ENCODE measurements around the gene PLA2G2D. TPM values are rescaled to one million over a fixed set of nuclear protein-coding genes. Genes with fewer than 3 reads are reported as not detected.

Gene PLA2G2D
- polyA plus RNA-seq, 3 donors, result 0.08 TPM; not detected in 1

DNA sequence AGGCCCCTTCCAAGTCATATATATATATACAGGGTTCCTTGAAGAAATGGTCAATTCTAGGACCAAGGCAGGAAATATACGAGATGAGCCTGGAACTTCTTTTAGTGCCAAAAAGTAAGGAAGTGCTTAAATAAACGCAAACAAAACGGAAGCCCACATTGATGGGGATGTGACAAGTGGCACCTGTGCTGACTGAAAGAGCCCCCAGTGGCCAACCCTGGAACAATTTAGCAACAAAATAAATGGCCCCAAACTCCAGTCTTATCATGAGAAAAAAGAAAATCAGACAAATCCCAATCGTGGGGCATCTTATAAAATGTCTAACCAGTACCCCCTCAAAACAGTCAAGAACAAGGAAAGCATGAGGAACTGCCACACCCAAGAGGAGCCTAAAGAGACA, 31.7 kb downstream of the PLA2G2D start:
- H3K4me1 Mint-ChIP-seq, result no peaks in the 10 kb centered on the region
- no peak overlapping the region for H2AFZ ChIP-seq (ENCODE audit: insufficient read depth, low read depth, low read length, poor library complexity, severe bottlenecking)
- H3K27ac ChIP-seq (ENCODE audit: low read depth in 1 of 2, low read length in 2 of 2), result no peak overlapping the region
- H3K27ac Mint-ChIP-seq, result no peak overlapping the region
- H3K9ac ChIP-seq (ENCODE audit: insufficient read depth, low read length, poor library complexity, severe bottlenecking), result no peak overlapping the region
- TF ChIP-seq, protein P1, sequence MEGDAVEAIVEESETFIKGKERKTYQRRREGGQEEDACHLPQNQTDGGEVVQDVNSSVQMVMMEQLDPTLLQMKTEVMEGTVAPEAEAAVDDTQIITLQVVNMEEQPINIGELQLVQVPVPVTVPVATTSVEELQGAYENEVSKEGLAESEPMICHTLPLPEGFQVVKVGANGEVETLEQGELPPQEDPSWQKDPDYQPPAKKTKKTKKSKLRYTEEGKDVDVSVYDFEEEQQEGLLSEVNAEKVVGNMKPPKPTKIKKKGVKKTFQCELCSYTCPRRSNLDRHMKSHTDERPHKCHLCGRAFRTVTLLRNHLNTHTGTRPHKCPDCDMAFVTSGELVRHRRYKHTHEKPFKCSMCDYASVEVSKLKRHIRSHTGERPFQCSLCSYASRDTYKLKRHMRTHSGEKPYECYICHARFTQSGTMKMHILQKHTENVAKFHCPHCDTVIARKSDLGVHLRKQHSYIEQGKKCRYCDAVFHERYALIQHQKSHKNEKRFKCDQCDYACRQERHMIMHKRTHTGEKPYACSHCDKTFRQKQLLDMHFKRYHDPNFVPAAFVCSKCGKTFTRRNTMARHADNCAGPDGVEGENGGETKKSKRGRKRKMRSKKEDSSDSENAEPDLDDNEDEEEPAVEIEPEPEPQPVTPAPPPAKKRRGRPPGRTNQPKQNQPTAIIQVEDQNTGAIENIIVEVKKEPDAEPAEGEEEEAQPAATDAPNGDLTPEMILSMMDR (IDR thresholded peaks at IDR 0.05), result no peak
- no peaks in the 10 kb centered on the region for H3K4me1 ChIP-seq (ENCODE audit: control insufficient read depth in 1 of 2, insufficient read depth in 2 of 2, low read length in 2 of 2)
- no peaks in the 10 kb centered on the region for H3K27me3 ChIP-seq (ENCODE audit: control insufficient read depth in 2 of 2, insufficient read depth in 2 of 2, low read length in 2 of 2)
- intact Hi-C loops (cut with micrococcal nuclease), result no loop called here
- H3K4me2 ChIP-seq (replicated peaks; ENCODE audit: extremely low read depth, low read length, poor library complexity, severe bottlenecking), result no peak overlapping the region
- WGBS (ENCODE audit: insufficient coverage), result 56% methylated on average over 1 of the region's 4 CpGs
- H3K4me3 Mint-ChIP-seq, result no peak overlapping the region
- no peak overlapping the region for H3K4me3 ChIP-seq (replicated peaks in 1 of 3; ENCODE audit: low read depth in 2 of 3, low read length in 3 of 3)
- DNase-seq, result no peak
- no peaks in the 10 kb centered on the region for H4K20me1 ChIP-seq (ENCODE audit: insufficient read depth, low read length)
- H3K27me3 Mint-ChIP-seq (ENCODE audit: low read depth in 3 of 3), result peaks cover 14 to 17% (median 15%) of the 10 kb centered on the region in 3 donors
- peaks cover 0 to 3% of the 10 kb centered on the region in 2 donors for H3K9me3 ChIP-seq (replicated peaks in 1 of 2; ENCODE audit: control insufficient read depth in 1 of 2, insufficient read depth in 1 of 2, low read length in 2 of 2)
- H3K79me2 ChIP-seq (ENCODE audit: insufficient read depth, low read length), result no peaks in the 10 kb centered on the region
- no peaks in the 10 kb centered on the region for H3K36me3 ChIP-seq (replicated peaks in 1 of 2; ENCODE audit: control insufficient read depth in 1 of 2, insufficient read depth in 2 of 2, low read length in 2 of 2)
- peaks cover 0 to 8% (median 2%) of the 10 kb centered on the region in 7 donors for H3K9me3 Mint-ChIP-seq
- H3K36me3 Mint-ChIP-seq, result no peaks in the 10 kb centered on the region

DNA sequence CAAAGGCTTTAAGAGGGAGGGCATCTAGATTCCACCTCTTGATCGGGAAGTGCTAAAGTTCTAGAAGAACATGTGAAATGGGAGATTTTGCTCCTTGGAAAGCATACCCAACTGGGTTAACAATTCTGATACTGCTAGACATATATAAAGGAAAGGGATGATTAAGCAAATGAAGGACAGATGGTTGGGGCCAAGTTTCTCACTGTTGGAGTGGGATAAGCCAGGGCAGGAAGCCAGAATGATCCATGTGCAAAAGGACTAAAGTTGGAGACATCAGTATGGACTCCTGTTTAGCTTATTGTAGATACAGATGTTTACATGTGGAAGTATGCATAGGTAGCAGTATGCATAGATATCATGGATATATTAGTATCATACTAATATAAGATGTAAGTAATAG, 32.5 kb downstream of the PLA2G2D start:
- H3K27ac Mint-ChIP-seq, result no peak overlapping the region
- no peak for DNase-seq
- Histone ChIP-seq H3K9ac (ENCODE audit: insufficient read depth, low read length, poor library complexity, severe bottlenecking) (no peak overlapping the region), H2AFZ (ENCODE audit: insufficient read depth, low read depth, low read length, poor library complexity, severe bottlenecking) (no peak overlapping the region), H3K4me1 (ENCODE audit: control insufficient read depth in 1 of 2, insufficient read depth in 2 of 2, low read length in 2 of 2) (no peaks in the 10 kb centered on the region), H4K20me1 (ENCODE audit: insufficient read depth, low read length) (no peaks in the 10 kb centered on the region), H3K4me2 (replicated peaks; ENCODE audit: extremely low read depth, low read length, poor library complexity, severe bottlenecking) (no peak overlapping the region), H3K27me3 (ENCODE audit: control insufficient read depth in 2 of 2, insufficient read depth in 2 of 2, low read length in 2 of 2) (peaks cover 0 to 3% of the 10 kb centered on the region in 2 donors), H3K27ac (ENCODE audit: low read depth in 1 of 2, low read length in 2 of 2) (no peak overlapping the region), H3K79me2 (ENCODE audit: insufficient read depth, low read length) (no peaks in the 10 kb centered on the region), H3K9me3 (replicated peaks in 1 of 2; ENCODE audit: control insufficient read depth in 1 of 2, insufficient read depth in 1 of 2, low read length in 2 of 2) (peaks cover 0 to 3% of the 10 kb centered on the region in 2 donors), H3K4me3 (replicated peaks in 1 of 3; ENCODE audit: low read depth in 2 of 3, low read length in 3 of 3) (no peak overlapping the region), H3K36me3 (replicated peaks in 1 of 2; ENCODE audit: control insufficient read depth in 1 of 2, insufficient read depth in 2 of 2, low read length in 2 of 2) (no peaks in the 10 kb centered on the region)
- no CpG with 5 or more reads among the region's 1 CpG for WGBS (ENCODE audit: insufficient coverage)
- TF ChIP-seq, protein P1 (IDR thresholded peaks at IDR 0.05), result no peak
- no peaks in the 10 kb centered on the region for H3K36me3 Mint-ChIP-seq
- no peaks in the 10 kb centered on the region for H3K4me1 Mint-ChIP-seq
- peaks cover 13 to 18% (median 14%) of the 10 kb centered on the region in 3 donors for H3K27me3 Mint-ChIP-seq (ENCODE audit: low read depth in 3 of 3)
- H3K4me3 Mint-ChIP-seq, result no peak overlapping the region
- peaks cover 0 to 8% (median 2%) of the 10 kb centered on the region in 7 donors for H3K9me3 Mint-ChIP-seq
- intact Hi-C loops (cut with micrococcal nuclease), result no loop called here

All from CD14-positive monocyte (primary cell).